Loucy (cell line): ENCODE results near the gene SYMPK.
A peak's percentile ranks its signal among the peaks of the same experiment; 100 is the strongest.

Source experiments
- H2AFZ ChIP-seq: fragments of 200-600 bp; sonication (generic); 2 replicates; pipeline ENCODE4 v1.6.0; 2016; ENCODE audit warnings: antibody characterized with exemption, mild to moderate bottlenecking, low read length, moderate library complexity
- H3F3A ChIP-seq: fragments of 200-600 bp; 2 replicates; pipeline ENCODE4 v1.6.0; 2016; ENCODE audit warnings: antibody characterized with exemption, low read depth, mild to moderate bottlenecking
- H3K27me3 ChIP-seq: fragments of 200-600 bp; sonication (generic); 2 replicates; pipeline ENCODE4 v1.6.1; 2014; ENCODE audit warnings: low read length, mild to moderate bottlenecking; ENCODE audit not compliant: insufficient read depth, poor library complexity, severe bottlenecking
- H3K36me3 ChIP-seq: fragments of 200-600 bp; sonication (generic); 2 replicates; pipeline ENCODE4 v1.6.1; 2016; ENCODE audit warnings: low read length; ENCODE audit not compliant: insufficient read depth
- H3K4me1 ChIP-seq: fragments of 200-600 bp; sonication (generic); 2 replicates; pipeline ENCODE4 v1.5.1; 2014; ENCODE audit warnings: low read length, mild to moderate bottlenecking; ENCODE audit not compliant: insufficient read depth, poor library complexity, severe bottlenecking
- H3K4me2 ChIP-seq: fragments of 200-600 bp; sonication (generic); 2 replicates; pipeline ENCODE4 v1.6.0; 2014; ENCODE audit warnings: antibody characterized with exemption, low read length, low read depth, mild to moderate bottlenecking; ENCODE audit not compliant: poor library complexity, severe bottlenecking
- H3K4me3 ChIP-seq: fragments of 200-600 bp; sonication (generic); 2 replicates; pipeline ENCODE4 v1.5.1; 2014; ENCODE audit warnings: low read length, mild to moderate bottlenecking, mixed read lengths; ENCODE audit not compliant: poor library complexity, severe bottlenecking
- H3K79me2 ChIP-seq: fragments of 200-600 bp; sonication (generic); 2 replicates; pipeline ENCODE4 v1.6.1; 2014; ENCODE audit warnings: low read length; ENCODE audit not compliant: insufficient read depth
- H3K9ac ChIP-seq: fragments of 200-600 bp; sonication (generic); 2 replicates; pipeline ENCODE4 v1.6.0; 2014; ENCODE audit warnings: mild to moderate bottlenecking, low read depth, low read length, moderate library complexity; ENCODE audit not compliant: poor library complexity, severe bottlenecking
- H3K9me2 ChIP-seq: fragments of 200-600 bp; sonication (generic); replicated peaks from 2 replicates; pipeline ENCODE4 v1.6.1; 2016; ENCODE audit warnings: low read depth, low read length, mixed read lengths
- H3K9me3 ChIP-seq: fragments of 200-600 bp; sonication (generic); 2 replicates; pipeline ENCODE4 v1.6.1; 2014; ENCODE audit warnings: mild to moderate bottlenecking, antibody characterized with exemption, low read length, low read depth; ENCODE audit not compliant: insufficient read depth
- H4K20me1 ChIP-seq: fragments of 200-600 bp; sonication (generic); 2 replicates; pipeline ENCODE4 v1.6.0; 2014; ENCODE audit warnings: antibody characterized with exemption, low read length, mild to moderate bottlenecking; ENCODE audit not compliant: insufficient read depth, poor library complexity, severe bottlenecking
- EZH2phosphoT487 ChIP-seq: fragments of 200-600 bp; IDR thresholded peaks from 2 replicates; pipeline ENCODE4 v1.6.1; 2018; ENCODE audit warnings: antibody characterized with exemption, mild to moderate bottlenecking, moderate library complexity, borderline replicate concordance
- TF ChIP-seq, protein P1 (sequence below): fragments of 200-600 bp; sonication (generic); conservative IDR thresholded peaks from 2 replicates; pipeline ENCODE4 v1.5.1; 2014; ENCODE audit warnings: mild to moderate bottlenecking, antibody characterized with exemption, low read length

SYMPK gene

GRCh38 chr19:45876411-45877197 is 13.7 kb upstream of the SYMPK start:
- Histone ChIP-seq H3K79me2 (no peaks in the 10 kb centered on the region), H3K27me3 (no peaks in the 10 kb centered on the region), H3K9ac (peak overlapping the region; percentile 64), H3K9me3 (no peaks in the 10 kb centered on the region), H3K9me2 (no peaks in the 10 kb centered on the region), H3K36me3 (no peaks in the 10 kb centered on the region), H3F3A (no peaks in the 10 kb centered on the region), H4K20me1 (no peaks in the 10 kb centered on the region), H3K4me3 (peak overlapping the region; percentile 60), H3K4me1 (peaks cover 20% of the 10 kb centered on the region), H3K4me2 (peak overlapping the region; percentile 64), H2AFZ (peak overlapping the region; percentile 69)
- no peak for TF ChIP-seq EZH2phosphoT487
- TF ChIP-seq, protein P1, sequence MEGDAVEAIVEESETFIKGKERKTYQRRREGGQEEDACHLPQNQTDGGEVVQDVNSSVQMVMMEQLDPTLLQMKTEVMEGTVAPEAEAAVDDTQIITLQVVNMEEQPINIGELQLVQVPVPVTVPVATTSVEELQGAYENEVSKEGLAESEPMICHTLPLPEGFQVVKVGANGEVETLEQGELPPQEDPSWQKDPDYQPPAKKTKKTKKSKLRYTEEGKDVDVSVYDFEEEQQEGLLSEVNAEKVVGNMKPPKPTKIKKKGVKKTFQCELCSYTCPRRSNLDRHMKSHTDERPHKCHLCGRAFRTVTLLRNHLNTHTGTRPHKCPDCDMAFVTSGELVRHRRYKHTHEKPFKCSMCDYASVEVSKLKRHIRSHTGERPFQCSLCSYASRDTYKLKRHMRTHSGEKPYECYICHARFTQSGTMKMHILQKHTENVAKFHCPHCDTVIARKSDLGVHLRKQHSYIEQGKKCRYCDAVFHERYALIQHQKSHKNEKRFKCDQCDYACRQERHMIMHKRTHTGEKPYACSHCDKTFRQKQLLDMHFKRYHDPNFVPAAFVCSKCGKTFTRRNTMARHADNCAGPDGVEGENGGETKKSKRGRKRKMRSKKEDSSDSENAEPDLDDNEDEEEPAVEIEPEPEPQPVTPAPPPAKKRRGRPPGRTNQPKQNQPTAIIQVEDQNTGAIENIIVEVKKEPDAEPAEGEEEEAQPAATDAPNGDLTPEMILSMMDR = no peak

DNA sequence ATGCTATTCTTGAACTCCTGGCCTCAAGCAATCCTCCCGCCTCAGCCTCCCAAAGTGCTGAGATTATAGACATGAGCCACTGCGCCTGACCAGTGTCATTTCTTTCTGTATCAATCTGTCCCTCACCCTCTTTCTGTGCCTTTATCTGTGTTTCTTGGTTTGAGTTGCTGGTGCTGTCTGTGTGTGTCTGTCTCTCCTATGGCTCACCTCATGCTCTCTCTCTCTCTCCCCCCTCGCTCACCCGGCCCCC is 13.1 kb upstream of the SYMPK start:
- Histone ChIP-seq H3K9ac (peak overlapping the region; percentile 64), H4K20me1 (no peaks in the 10 kb centered on the region), H3F3A (no peaks in the 10 kb centered on the region), H2AFZ (peak overlapping the region; percentile 69), H3K79me2 (no peaks in the 10 kb centered on the region), H3K4me3 (peak overlapping the region; percentile 60), H3K36me3 (no peaks in the 10 kb centered on the region), H3K9me3 (no peaks in the 10 kb centered on the region), H3K4me1 (peaks cover 20% of the 10 kb centered on the region), H3K9me2 (no peaks in the 10 kb centered on the region), H3K4me2 (peak overlapping the region; percentile 64), H3K27me3 (no peaks in the 10 kb centered on the region)
- TF ChIP-seq, protein P1 = no peak
- TF ChIP-seq EZH2phosphoT487 = no peak

- Histone ChIP-seq H3K9ac (no peak overlapping the region), H3K9me2 (no peaks in the 10 kb centered on the region), H3F3A (no peaks in the 10 kb centered on the region), H3K27me3 (no peaks in the 10 kb centered on the region), H3K4me2 (no peak overlapping the region), H3K9me3 (no peaks in the 10 kb centered on the region), H3K4me3 (no peak overlapping the region), H3K36me3 (no peaks in the 10 kb centered on the region), H3K4me1 (peaks cover 20% of the 10 kb centered on the region), H2AFZ (no peak overlapping the region), H3K79me2 (no peaks in the 10 kb centered on the region), H4K20me1 (no peaks in the 10 kb centered on the region)
- TF ChIP-seq, protein P1 = no peak
These were observed 11.6 kb upstream of the SYMPK start for GRCh38 chr19:45874620-45874966.
